Panc1 (cell line): ENCODE data around the gene TGM4. TPM values are rescaled to one million over a fixed set of nuclear protein-coding genes. Genes with fewer than 3 reads are reported as not detected.

Experiments
- ATAC-seq: fragments of 200-7000 bp; cut with Tn5 transposase; 2 replicates; pipeline ENCODE4 v1.9.1; 2020; ENCODE audit warnings: mild to moderate bottlenecking, moderate library complexity
- BruUV-seq: library from RNA; stranded (reverse); fragments of 400-500 nt; replicated peaks from 2 replicates; lab custom pipeline; 2021; lab: Mats Ljungman, UMichigan
- CTCF ChIA-PET: fragments of 300-600 bp; sonication (Branson Sonifier 250); formaldehyde crosslinking; loops from one replicate; lab custom pipeline; 2022; ENCODE audit warnings: antibody characterized with exemption; lab: Charles Lee
- POLR2A ChIA-PET: fragments of 300-600 bp; sonication (Branson Sonifier 250); formaldehyde crosslinking; loops from one replicate; lab custom pipeline; 2022; ENCODE audit warnings: antibody characterized with exemption; lab: Charles Lee
- DNase-seq: peaks from one replicate; pipeline ENCODE4 v3.0.0-alpha.2; 2010; ENCODE audit warnings: low read depth, low spot score
- H3K27ac ChIP-seq: 2 replicates; pipeline ENCODE4 v1.5.1; 2011; ENCODE audit warnings: mild to moderate bottlenecking, low read length, inconsistent platforms
- H3K27me3 ChIP-seq: fragments of 200-500 bp; sonication (Bioruptor generic); 2 replicates; pipeline ENCODE4 v1.6.0; 2014; ENCODE audit warnings: low read length, inconsistent platforms; ENCODE audit not compliant: control insufficient read depth, insufficient read depth
- H3K36me3 ChIP-seq: fragments of 200-500 bp; sonication (Bioruptor generic); 2 replicates; pipeline ENCODE4 v1.5.1; 2014; ENCODE audit warnings: inconsistent platforms, mild to moderate bottlenecking, low read length, moderate library complexity; ENCODE audit not compliant: control insufficient read depth, insufficient read depth
- H3K4me1 ChIP-seq: 2 replicates; pipeline ENCODE4 v1.5.1; 2011; ENCODE audit warnings: inconsistent platforms, mild to moderate bottlenecking, low read length, moderate library complexity; ENCODE audit not compliant: control insufficient read depth, insufficient read depth
- H3K4me3 ChIP-seq, 2 experiments: 2 replicates each; pipeline ENCODE4 v1.5.1; 2011 to 2012; ENCODE audit warnings: low read depth in 2 of 2, low read length in 2 of 2, mild to moderate bottlenecking in 2 of 2, inconsistent platforms in 1 of 2, moderate library complexity in 1 of 2
- H3K9me3 ChIP-seq: fragments of 200-500 bp; sonication (Bioruptor generic); 2 replicates; pipeline ENCODE4 v1.5.1; 2014; ENCODE audit warnings: low read depth, mild to moderate bottlenecking, inconsistent platforms, low read length, moderate library complexity; ENCODE audit not compliant: control insufficient read depth, insufficient read depth
- POLR2AphosphoS5 ChIP-seq: IDR thresholded peaks from 2 replicates; pipeline ENCODE4 v1.6.1; 2012; ENCODE audit warnings: mild to moderate bottlenecking, low read depth, low read length, moderate library complexity
- SIN3A ChIP-seq: IDR thresholded peaks from 2 replicates; pipeline ENCODE4 v1.6.1; 2012; ENCODE audit warnings: low read depth, mild to moderate bottlenecking, low read length, moderate library complexity, borderline replicate concordance; ENCODE audit not compliant: insufficient read depth
- TCF7L2 ChIP-seq: IDR thresholded peaks from 2 replicates; pipeline ENCODE4 v1.6.1; 2011; ENCODE audit warnings: mild to moderate bottlenecking, low read depth, low read length, inconsistent platforms
- in situ Hi-C: cut with HindIII; loops from 2 replicates; pipeline ENCODE4 v1.10.0; 2016; ENCODE audit warnings: low sequenced_read_pairs, low pct_unique_long_range_greater_than_20kb
- intact Hi-C: fragments of 100-400 bp; cut with micrococcal nuclease; formaldehyde crosslinking; loops from one replicate; pipeline ENCODE4 v1.10.0; 2022; ENCODE audit not compliant: unreplicated experiment
- total RNA-seq: library from RNA; stranded (reverse); gene quantifications from one replicate; pipeline ENCODE4 v1.2.1, GENCODE V29; 2021; ENCODE audit not compliant: unreplicated experiment
- TF ChIP-seq, protein P1 (sequence below): fragments of 450-650 bp; IDR thresholded peaks from 2 replicates; pipeline ENCODE4 v1.5.1; 2017; ENCODE audit warnings: mild to moderate bottlenecking
- TF ChIP-seq, protein P2 (sequence below), 2 experiments: IDR thresholded peaks; 2 replicates each; pipeline ENCODE4 v1.6.1; 2011 to 2012; ENCODE audit warnings: low read depth in 2 of 2, control low read depth in 1 of 2, low read length in 1 of 2, mild to moderate bottlenecking in 1 of 2, moderate library complexity in 1 of 2; ENCODE audit not compliant: insufficient read depth in 1 of 2

TGM4 gene
- total RNA-seq, 1 experiment from 2014 or later, result 0.46 TPM

DNA sequence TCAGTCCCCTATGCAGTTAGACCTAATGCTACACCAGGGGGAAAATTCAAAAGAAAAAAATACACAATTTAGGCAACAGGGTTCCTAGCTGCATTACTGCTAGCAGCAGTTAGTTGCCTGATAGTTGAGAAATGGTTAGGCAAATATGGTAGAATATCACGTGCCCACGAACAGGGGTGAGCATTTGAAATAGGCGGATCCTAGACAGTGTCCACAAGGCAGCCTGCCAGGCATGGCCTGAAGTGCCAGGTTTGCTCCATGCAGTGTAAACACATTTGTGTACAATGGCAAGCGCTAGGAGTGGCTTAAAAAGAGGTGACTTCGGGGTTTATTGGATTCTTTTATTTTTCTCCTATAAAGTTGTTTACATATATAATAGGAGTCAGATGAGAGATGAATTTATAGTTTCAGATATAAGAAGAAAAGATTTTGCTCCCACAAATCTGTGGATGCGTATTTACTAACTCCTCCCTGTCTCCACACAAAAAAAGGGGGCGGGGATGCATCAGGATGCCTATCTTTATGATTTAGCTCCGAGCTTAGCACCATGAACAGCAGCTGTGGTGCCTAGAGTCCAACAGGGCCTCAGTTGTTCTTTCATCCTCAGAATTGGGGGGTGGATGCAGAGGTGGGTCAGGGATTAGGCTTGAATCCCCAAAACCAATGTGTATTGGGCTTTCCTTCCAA lies 3.9 kb upstream of the TGM4 start:
- Histone ChIP-seq H3K27me3 (no peaks in the 10 kb centered on the region), H3K9me3 (no peaks in the 10 kb centered on the region), H3K36me3 (no peaks in the 10 kb centered on the region), H3K4me1 (no peaks in the 10 kb centered on the region; the same call in 1 of the 2 replicates), H3K27ac (no peak overlapping the region), H3K4me3 (no peak overlapping the region)
- in situ Hi-C loops, result no loop called here
- TF ChIP-seq POLR2AphosphoS5, result no peak
- TF ChIP-seq, protein P1, sequence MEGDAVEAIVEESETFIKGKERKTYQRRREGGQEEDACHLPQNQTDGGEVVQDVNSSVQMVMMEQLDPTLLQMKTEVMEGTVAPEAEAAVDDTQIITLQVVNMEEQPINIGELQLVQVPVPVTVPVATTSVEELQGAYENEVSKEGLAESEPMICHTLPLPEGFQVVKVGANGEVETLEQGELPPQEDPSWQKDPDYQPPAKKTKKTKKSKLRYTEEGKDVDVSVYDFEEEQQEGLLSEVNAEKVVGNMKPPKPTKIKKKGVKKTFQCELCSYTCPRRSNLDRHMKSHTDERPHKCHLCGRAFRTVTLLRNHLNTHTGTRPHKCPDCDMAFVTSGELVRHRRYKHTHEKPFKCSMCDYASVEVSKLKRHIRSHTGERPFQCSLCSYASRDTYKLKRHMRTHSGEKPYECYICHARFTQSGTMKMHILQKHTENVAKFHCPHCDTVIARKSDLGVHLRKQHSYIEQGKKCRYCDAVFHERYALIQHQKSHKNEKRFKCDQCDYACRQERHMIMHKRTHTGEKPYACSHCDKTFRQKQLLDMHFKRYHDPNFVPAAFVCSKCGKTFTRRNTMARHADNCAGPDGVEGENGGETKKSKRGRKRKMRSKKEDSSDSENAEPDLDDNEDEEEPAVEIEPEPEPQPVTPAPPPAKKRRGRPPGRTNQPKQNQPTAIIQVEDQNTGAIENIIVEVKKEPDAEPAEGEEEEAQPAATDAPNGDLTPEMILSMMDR, result no peak
- no peak for TF ChIP-seq TCF7L2
- TF ChIP-seq, protein P2, sequence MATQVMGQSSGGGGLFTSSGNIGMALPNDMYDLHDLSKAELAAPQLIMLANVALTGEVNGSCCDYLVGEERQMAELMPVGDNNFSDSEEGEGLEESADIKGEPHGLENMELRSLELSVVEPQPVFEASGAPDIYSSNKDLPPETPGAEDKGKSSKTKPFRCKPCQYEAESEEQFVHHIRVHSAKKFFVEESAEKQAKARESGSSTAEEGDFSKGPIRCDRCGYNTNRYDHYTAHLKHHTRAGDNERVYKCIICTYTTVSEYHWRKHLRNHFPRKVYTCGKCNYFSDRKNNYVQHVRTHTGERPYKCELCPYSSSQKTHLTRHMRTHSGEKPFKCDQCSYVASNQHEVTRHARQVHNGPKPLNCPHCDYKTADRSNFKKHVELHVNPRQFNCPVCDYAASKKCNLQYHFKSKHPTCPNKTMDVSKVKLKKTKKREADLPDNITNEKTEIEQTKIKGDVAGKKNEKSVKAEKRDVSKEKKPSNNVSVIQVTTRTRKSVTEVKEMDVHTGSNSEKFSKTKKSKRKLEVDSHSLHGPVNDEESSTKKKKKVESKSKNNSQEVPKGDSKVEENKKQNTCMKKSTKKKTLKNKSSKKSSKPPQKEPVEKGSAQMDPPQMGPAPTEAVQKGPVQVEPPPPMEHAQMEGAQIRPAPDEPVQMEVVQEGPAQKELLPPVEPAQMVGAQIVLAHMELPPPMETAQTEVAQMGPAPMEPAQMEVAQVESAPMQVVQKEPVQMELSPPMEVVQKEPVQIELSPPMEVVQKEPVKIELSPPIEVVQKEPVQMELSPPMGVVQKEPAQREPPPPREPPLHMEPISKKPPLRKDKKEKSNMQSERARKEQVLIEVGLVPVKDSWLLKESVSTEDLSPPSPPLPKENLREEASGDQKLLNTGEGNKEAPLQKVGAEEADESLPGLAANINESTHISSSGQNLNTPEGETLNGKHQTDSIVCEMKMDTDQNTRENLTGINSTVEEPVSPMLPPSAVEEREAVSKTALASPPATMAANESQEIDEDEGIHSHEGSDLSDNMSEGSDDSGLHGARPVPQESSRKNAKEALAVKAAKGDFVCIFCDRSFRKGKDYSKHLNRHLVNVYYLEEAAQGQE (IDR thresholded peaks at IDR 0.05; ENCODE audit: insufficient read depth in 1 of 2, low read depth in 2 of 2, low read length in 1 of 2), result no peak
- no peak for TF ChIP-seq SIN3A
- DNase-seq, result no peak
- ChIA-PET CTCF (no interaction called here), POLR2A (no interaction called here)
- intact Hi-C loops, result no loop called here
- no TSS peak for BruUV-seq
- ATAC-seq, result no peak

GRCh38 chr3:44875596-44875995 lies 1.2 kb downstream of the TGM4 start:
- BruUV-seq, result no TSS peak
- DNase-seq (no peak), ATAC-seq (no peak)
- intact Hi-C loops (no loop called here), in situ Hi-C loops (no loop called here)
- Histone ChIP-seq H3K27me3 (no peaks in the 10 kb centered on the region), H3K4me3 (no peak overlapping the region), H3K9me3 (no peaks in the 10 kb centered on the region), H3K27ac (no peak overlapping the region), H3K36me3 (no peaks in the 10 kb centered on the region), H3K4me1 (no peaks in the 10 kb centered on the region)
- CTCF ChIA-PET, result no interaction called here
- TF ChIP-seq, protein P2 (IDR thresholded peaks at IDR 0.05; ENCODE audit: insufficient read depth in 1 of 2, low read depth in 2 of 2, low read length in 1 of 2), result no peak
- TF ChIP-seq SIN3A (no peak), TCF7L2 (no peak), POLR2AphosphoS5 (no peak)
- TF ChIP-seq, protein P1, result no peak
- POLR2A ChIA-PET, result no interaction called here
